Left lung (tissue), 10 donors: ENCODE results near the gene PLEKHG4. TPM values are rescaled to one million over a fixed set of nuclear protein-coding genes. Genes with fewer than 3 reads are reported as not detected.

ENCODE experiments used
- ATAC-seq: fragments of 200-7000 bp; cut with Tn5 transposase; one replicate; pipeline ENCODE4 v1.9.1; 2020; ENCODE audit warnings: moderate library complexity
- DNase-seq, 4 donors: peaks; one replicate each; pipeline ENCODE4 v3.0.0-alpha.2; 2013 to 2020
- H3K27ac ChIP-seq, 2 donors: fragments of 200-600 bp; sonication (generic) in 1 of 2; one replicate each; pipeline versions ENCODE4 v1.5.0 to v1.8.0; 2020 to 2021
- H3K27me3 ChIP-seq, 2 donors: fragments of 200-600 bp; sonication (generic) in 1 of 2; one replicate each; pipeline versions ENCODE4 v1.5.0 to v1.8.0; 2020 to 2021
- H3K36me3 ChIP-seq, 2 donors: fragments of 200-600 bp; sonication (generic) in 1 of 2; one replicate each; pipeline versions ENCODE4 v1.5.0 to v1.8.0; 2020 to 2021
- H3K4me1 ChIP-seq, 2 donors: fragments of 200-600 bp; one replicate each; pipeline ENCODE4 v1.8.0; 2021
- H3K4me3 ChIP-seq, 2 donors: fragments of 200-600 bp; sonication (generic) in 1 of 2; one replicate each; pipeline versions ENCODE4 v1.5.0 to v1.8.0; 2020 to 2021; ENCODE audit warnings: mild to moderate bottlenecking in 1 of 2
- H3K9me3 ChIP-seq, 2 donors: fragments of 200-600 bp; sonication (generic) in 1 of 2; one replicate each; pipeline versions ENCODE4 v1.5.0 to v1.8.0; 2020 to 2021
- intact Hi-C, 2 donors: fragments of 100-400 bp; cut with DNase I; formaldehyde crosslinking; loops; one replicate each; pipeline versions ENCODE4 v1.11.2 to v1.14.2; 2022
- polyA plus RNA-seq, 6 donors: library from polyadenylated mRNA; unstranded; fragments of 120-200 nt; gene quantifications; one replicate each; pipeline ENCODE4 v1.2.1, GENCODE V29; 2013; ENCODE audit not compliant: insufficient read length in 6 of 6
- total RNA-seq, 2 donors: library from RNA; stranded (reverse); fragmentation: NEBNext Ultra II Directional; extraction: Animal tissue kit (Norgen Biotek cat#: 25700); gene quantifications; one replicate each; pipeline ENCODE4 v1.2.1, GENCODE V29; 2021
- TF ChIP-seq, protein P1 (sequence below), 2 donors: fragments of 200-600 bp; sonication (generic) in 1 of 2; IDR thresholded peaks; one replicate each; pipeline versions ENCODE4 v1.5.0 to v1.8.0; 2021; ENCODE audit warnings: antibody characterized with exemption in 2 of 2
- donor health status: DM: no; HTN: yes; CAD: no.
- donor health status: DM: no; HTN: no; CAD: no.

The PLEKHG4 gene
- total and polyA plus RNA-seq, 8 donors, result 24.9 to 40.3 (median 33.7) TPM

DNA sequence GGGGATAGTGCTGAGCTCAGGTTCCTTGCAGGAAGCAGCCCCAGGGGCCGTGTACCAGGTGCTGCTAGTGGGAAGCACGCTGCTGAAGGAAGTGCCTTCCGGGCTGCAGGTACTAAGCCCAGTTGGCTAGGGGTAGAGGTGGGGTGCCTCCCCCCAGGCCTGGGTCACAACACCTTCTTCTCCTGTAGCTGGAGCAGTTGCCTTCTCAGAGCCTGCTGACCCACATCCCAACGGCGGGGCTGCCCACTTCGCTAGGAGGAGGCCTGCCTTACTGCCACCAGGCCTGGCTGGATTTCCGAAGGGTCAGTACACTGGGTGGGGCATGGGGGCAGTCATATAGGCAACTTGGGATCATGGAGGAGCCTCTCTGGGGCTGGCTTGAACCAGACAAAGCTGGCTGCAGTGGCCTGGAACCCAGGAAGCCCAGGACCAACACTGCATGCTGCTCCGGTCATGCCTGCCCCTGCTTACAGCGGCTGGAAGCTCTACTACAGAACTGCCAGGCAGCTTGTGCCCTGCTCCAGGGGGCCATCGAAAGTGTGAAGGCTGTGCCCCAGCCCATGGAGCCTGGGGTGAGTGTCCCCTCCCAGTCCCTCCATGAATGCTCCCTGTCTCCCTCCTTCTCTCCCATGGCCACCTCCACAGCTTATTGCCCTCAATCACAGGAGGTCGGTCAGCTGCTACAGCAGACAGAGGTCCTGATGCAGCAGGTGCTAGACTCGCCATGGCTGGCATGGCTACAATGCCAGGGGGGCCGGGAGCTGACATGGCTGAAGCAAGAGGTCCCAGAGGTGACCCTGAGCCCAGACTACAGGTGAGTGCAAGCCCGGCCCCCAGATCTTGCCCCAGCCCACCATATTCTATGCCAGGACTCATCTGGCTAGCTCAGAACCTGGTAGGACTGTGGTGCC, 2.5 kb downstream of the PLEKHG4 start:
- no peak overlapping the region for H3K27ac ChIP-seq
- DNase-seq, result no peak
- intact Hi-C loops, result no loop called here
- H3K27me3 ChIP-seq, result no peaks in the 10 kb centered on the region
- no peaks in the 10 kb centered on the region for H3K9me3 ChIP-seq
- H3K36me3 ChIP-seq, result no peaks in the 10 kb centered on the region
- H3K4me1 ChIP-seq, result peaks cover 12 to 28% of the 10 kb centered on the region in 2 donors
- TF ChIP-seq, protein P1, sequence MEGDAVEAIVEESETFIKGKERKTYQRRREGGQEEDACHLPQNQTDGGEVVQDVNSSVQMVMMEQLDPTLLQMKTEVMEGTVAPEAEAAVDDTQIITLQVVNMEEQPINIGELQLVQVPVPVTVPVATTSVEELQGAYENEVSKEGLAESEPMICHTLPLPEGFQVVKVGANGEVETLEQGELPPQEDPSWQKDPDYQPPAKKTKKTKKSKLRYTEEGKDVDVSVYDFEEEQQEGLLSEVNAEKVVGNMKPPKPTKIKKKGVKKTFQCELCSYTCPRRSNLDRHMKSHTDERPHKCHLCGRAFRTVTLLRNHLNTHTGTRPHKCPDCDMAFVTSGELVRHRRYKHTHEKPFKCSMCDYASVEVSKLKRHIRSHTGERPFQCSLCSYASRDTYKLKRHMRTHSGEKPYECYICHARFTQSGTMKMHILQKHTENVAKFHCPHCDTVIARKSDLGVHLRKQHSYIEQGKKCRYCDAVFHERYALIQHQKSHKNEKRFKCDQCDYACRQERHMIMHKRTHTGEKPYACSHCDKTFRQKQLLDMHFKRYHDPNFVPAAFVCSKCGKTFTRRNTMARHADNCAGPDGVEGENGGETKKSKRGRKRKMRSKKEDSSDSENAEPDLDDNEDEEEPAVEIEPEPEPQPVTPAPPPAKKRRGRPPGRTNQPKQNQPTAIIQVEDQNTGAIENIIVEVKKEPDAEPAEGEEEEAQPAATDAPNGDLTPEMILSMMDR (IDR thresholded peaks at IDR 0.05), result no peak
- ATAC-seq, result no peak
- H3K4me3 ChIP-seq, result no peak overlapping the region

DNA sequence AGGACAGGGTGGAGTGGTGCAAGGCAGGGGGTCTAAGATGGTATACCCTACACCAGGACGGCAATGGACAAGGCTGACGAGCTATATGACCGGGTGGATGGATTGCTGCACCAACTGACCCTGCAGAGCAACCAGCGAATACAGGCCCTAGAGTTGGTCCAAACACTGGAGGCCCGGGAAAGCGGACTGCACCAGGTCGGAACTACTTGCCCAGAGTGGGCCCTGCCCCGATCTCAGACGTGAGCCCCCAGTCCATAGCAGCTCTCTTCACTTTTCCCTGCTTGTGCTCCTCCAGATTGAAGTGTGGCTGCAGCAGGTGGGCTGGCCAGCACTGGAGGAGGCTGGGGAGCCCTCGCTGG, 3.1 kb downstream of the PLEKHG4 start:
- Histone ChIP-seq H3K27me3 (no peaks in the 10 kb centered on the region), H3K4me3 (no peak overlapping the region), H3K27ac (no peak overlapping the region), H3K36me3 (no peaks in the 10 kb centered on the region), H3K9me3 (no peaks in the 10 kb centered on the region), H3K4me1 (peaks cover 11 to 22% of the 10 kb centered on the region in 2 donors)
- DNase-seq (no peak), ATAC-seq (no peak)
- intact Hi-C loops, result no loop called here
- TF ChIP-seq, protein P1 (IDR thresholded peaks at IDR 0.05), result no peak

DNA sequence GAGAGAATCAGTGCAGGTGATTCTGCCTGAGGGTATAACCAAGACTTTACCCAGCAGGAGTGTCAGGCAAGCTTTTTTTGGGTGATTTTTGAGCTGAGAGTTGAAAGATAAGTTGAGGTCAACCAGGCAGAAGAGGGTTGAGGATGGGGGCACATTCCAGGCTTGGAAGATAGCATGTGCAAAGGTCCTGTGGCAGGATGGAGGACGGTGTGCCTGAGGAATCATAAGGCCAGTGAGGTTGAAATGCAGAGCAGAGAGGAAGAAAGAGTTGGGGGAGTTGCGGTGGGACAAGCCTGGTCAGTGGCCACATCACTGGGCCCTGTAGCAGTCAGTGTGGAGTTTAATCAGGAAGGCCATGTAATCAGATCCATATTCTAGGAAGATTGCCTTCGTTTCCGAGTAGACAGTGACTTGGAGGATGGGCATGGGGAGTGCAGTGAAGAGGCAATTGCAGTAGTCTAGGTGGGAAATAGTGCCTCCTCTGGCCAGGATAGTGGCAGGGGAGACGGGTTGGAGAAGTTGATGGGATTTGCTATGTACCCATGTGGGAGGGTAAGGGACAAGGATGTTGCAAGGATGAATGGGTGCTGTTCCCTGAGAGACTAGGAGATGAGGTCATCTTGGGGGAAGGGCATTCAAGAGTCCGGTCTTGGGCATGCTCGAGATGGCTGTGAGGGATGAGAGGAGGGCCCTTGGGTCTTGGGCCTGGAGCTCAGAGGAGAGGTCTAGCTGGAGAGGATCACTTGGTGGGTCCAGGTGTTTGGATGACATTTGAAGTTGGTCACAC, 3.9 kb downstream of the PLEKHG4 start:
- TF ChIP-seq, protein P1 (IDR thresholded peaks at IDR 0.05), result no peak
- Histone ChIP-seq H3K4me1 (peaks cover 6 to 14% of the 10 kb centered on the region in 2 donors), H3K9me3 (no peaks in the 10 kb centered on the region), H3K27me3 (no peaks in the 10 kb centered on the region), H3K4me3 (no peak overlapping the region), H3K27ac (no peak overlapping the region), H3K36me3 (no peaks in the 10 kb centered on the region)
- DNase-seq (no peak), ATAC-seq (no peak)
- intact Hi-C loops, result no loop called here

DNA sequence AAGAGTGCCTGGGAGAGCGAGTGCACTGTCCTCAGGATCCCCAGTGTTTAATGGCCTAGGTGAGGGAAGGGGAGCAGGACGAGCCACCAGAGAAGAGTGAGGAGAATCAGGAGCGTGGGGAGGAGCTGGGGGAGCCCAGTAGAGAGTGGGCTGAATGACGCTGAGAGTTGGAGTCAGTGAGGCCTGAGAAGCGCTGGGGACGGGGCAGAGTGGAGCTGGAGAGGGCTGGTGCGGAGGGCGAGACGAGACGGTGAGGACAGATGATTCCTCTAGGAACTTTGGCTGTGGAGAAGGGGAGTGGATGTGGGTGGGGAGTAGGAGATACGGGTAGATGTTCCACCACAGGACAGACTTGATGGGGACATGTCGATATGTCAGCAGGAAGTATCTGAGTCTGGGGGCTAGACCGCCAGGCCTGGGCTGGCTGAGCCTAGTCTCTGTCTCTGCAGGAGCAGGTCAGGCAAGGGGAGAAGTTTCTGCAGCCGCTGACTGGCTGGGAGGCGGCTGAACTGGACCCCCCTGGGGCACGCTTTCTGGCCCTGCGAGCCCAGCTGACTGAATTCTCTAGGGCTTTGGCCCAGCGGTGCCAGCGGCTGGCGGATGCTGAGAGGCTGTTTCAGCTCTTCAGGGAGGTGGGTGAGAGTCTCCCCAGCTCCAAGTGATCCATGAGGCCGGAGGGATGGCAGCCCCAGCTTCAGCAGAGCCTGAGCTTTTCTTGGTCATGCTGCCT, 4.7 kb downstream of the PLEKHG4 start:
- Histone ChIP-seq H3K4me1 (peaks cover 4 to 8% of the 10 kb centered on the region in 2 donors), H3K27me3 (no peaks in the 10 kb centered on the region), H3K9me3 (no peaks in the 10 kb centered on the region), H3K4me3 (no peak overlapping the region), H3K36me3 (no peaks in the 10 kb centered on the region), H3K27ac (no peak overlapping the region)
- TF ChIP-seq, protein P1 (IDR thresholded peaks at IDR 0.05), result no peak
- no peak for DNase-seq
- no peak for ATAC-seq
- intact Hi-C loops, result no loop called here
